HEK293 (cell line): Measurements from ENCODE around the gene MMP28.
A peak's percentile ranks its signal among the peaks of the same experiment; 100 is the strongest.

Source experiments
- GFI1B ChIP-seq: fragments of 450-650 bp; formaldehyde crosslinking; IDR thresholded peaks from 2 replicates; pipeline ENCODE4 v1.5.1; 2016; ENCODE audit warnings: missing biosample characterization, missing genetic modification characterization
- GLIS1 ChIP-seq: fragments of 450-650 bp; formaldehyde crosslinking; IDR thresholded peaks from 2 replicates; pipeline ENCODE4 v1.5.1; 2016; ENCODE audit warnings: missing biosample characterization, missing genetic modification characterization
- HIC1 ChIP-seq: fragments of 450-650 bp; formaldehyde crosslinking; IDR thresholded peaks from 2 replicates; pipeline ENCODE4 v1.5.1; 2016; ENCODE audit warnings: missing biosample characterization, missing genetic modification characterization
- KLF1 ChIP-seq: fragments of 450-650 bp; formaldehyde crosslinking; IDR thresholded peaks from 2 replicates; pipeline ENCODE4 v1.5.1; 2016; ENCODE audit warnings: missing biosample characterization, missing genetic modification characterization
- PRDM1 ChIP-seq: fragments of 450-650 bp; formaldehyde crosslinking; IDR thresholded peaks from 2 replicates; pipeline ENCODE4; 2016; ENCODE audit warnings: missing biosample characterization, missing genetic modification characterization
- PRDM10 ChIP-seq: fragments of 450-650 bp; formaldehyde crosslinking; IDR thresholded peaks from 2 replicates; pipeline ENCODE4 v1.5.1; 2016; ENCODE audit warnings: missing biosample characterization, missing genetic modification characterization
- REPIN1 ChIP-seq: fragments of 450-650 bp; formaldehyde crosslinking; IDR thresholded peaks from 2 replicates; pipeline ENCODE4 v1.5.1; 2017; ENCODE audit warnings: missing biosample characterization, missing genetic modification characterization, low read depth
- SETDB1 ChIP-seq: IDR thresholded peaks from one replicate; pipeline ENCODE4 v1.6.1; 2017; ENCODE audit warnings: mild to moderate bottlenecking, low read length, moderate library complexity, mixed read lengths; ENCODE audit not compliant: insufficient read length
- YY1 ChIP-seq: fragments of 450-650 bp; formaldehyde crosslinking; IDR thresholded peaks from 2 replicates; pipeline ENCODE4 v1.5.1; 2018; ENCODE audit warnings: missing biosample characterization, missing genetic modification characterization
- ZBTB49 ChIP-seq: fragments of 450-650 bp; formaldehyde crosslinking; IDR thresholded peaks from 2 replicates; pipeline ENCODE4 v1.5.1; 2016; ENCODE audit warnings: missing biosample characterization, missing genetic modification characterization, low read depth
- ZBTB6 ChIP-seq: fragments of 450-650 bp; formaldehyde crosslinking; IDR thresholded peaks from 2 replicates; pipeline ENCODE4 v1.5.1; 2017; ENCODE audit warnings: missing biosample characterization, missing genetic modification characterization
- ZFHX2 ChIP-seq: fragments of 450-650 bp; formaldehyde crosslinking; conservative IDR thresholded peaks from 2 replicates; pipeline ENCODE4 v1.5.1; 2016; ENCODE audit warnings: missing biosample characterization, missing genetic modification characterization
- ZFP37 ChIP-seq: fragments of 450-650 bp; formaldehyde crosslinking; IDR thresholded peaks from 2 replicates; pipeline ENCODE4 v1.5.1; 2016; ENCODE audit warnings: missing biosample characterization, missing genetic modification characterization
- ZIC2 ChIP-seq: fragments of 450-650 bp; formaldehyde crosslinking; IDR thresholded peaks from 2 replicates; pipeline ENCODE4 v1.5.1; 2016; ENCODE audit warnings: missing biosample characterization, missing genetic modification characterization
- ZNF146 ChIP-seq: fragments of 450-650 bp; formaldehyde crosslinking; IDR thresholded peaks from 2 replicates; pipeline ENCODE4 v1.5.1; 2016; ENCODE audit warnings: missing biosample characterization, missing genetic modification characterization
- ZNF155 ChIP-seq: fragments of 450-650 bp; formaldehyde crosslinking; IDR thresholded peaks from 2 replicates; pipeline ENCODE4 v1.5.1; 2016; ENCODE audit warnings: missing biosample characterization, missing genetic modification characterization
- ZNF157 ChIP-seq: fragments of 450-650 bp; formaldehyde crosslinking; IDR thresholded peaks from 2 replicates; pipeline ENCODE4 v1.5.1; 2016; ENCODE audit warnings: missing biosample characterization, missing genetic modification characterization
- ZNF341 ChIP-seq: fragments of 450-650 bp; formaldehyde crosslinking; IDR thresholded peaks from 2 replicates; pipeline ENCODE4; 2016; ENCODE audit warnings: low read depth, missing biosample characterization, missing genetic modification characterization
- ZNF398 ChIP-seq: fragments of 450-650 bp; formaldehyde crosslinking; IDR thresholded peaks from 2 replicates; pipeline ENCODE4 v1.5.1; 2017; ENCODE audit warnings: missing biosample characterization, missing genetic modification characterization
- ZNF449 ChIP-seq: fragments of 450-650 bp; formaldehyde crosslinking; IDR thresholded peaks from 2 replicates; pipeline ENCODE4 v1.5.1; 2017; ENCODE audit warnings: missing biosample characterization, mild to moderate bottlenecking, missing genetic modification characterization, moderate library complexity
- ZNF473 ChIP-seq: fragments of 450-650 bp; formaldehyde crosslinking; IDR thresholded peaks from 2 replicates; pipeline ENCODE4 v1.5.1; 2017; ENCODE audit warnings: missing biosample characterization, missing genetic modification characterization
- ZNF580 ChIP-seq: fragments of 450-650 bp; formaldehyde crosslinking; IDR thresholded peaks from 2 replicates; pipeline ENCODE4 v1.5.1; 2016; ENCODE audit warnings: missing biosample characterization, missing genetic modification characterization
- ZNF600 ChIP-seq: fragments of 450-650 bp; formaldehyde crosslinking; IDR thresholded peaks from 2 replicates; pipeline ENCODE4 v1.5.1; 2016; ENCODE audit warnings: missing biosample characterization, missing genetic modification characterization
- ZNF621 ChIP-seq: fragments of 450-650 bp; formaldehyde crosslinking; IDR thresholded peaks from 2 replicates; pipeline ENCODE4 v1.5.1; 2017; ENCODE audit warnings: missing biosample characterization, missing genetic modification characterization
- ZNF658 ChIP-seq: fragments of 450-650 bp; formaldehyde crosslinking; IDR thresholded peaks from 2 replicates; pipeline ENCODE4; 2016; ENCODE audit warnings: missing biosample characterization, missing genetic modification characterization
- ZSCAN30 ChIP-seq: fragments of 450-650 bp; IDR thresholded peaks from 2 replicates; pipeline ENCODE4 v1.5.1; 2018; ENCODE audit warnings: missing biosample characterization, mild to moderate bottlenecking, missing genetic modification characterization, moderate library complexity

Gene MMP28

GRCh38 chr17:35808962-35809854 lies 13.8 kb upstream of the MMP28 start, which contains the start of gene TAF15 (continued):
- TF ChIP-seq ZSCAN30 (peak; percentile 74), ZNF155 (tag by site-specific recombination) (no peak), REPIN1 (peak; percentile 26; the same call in 1 of the 2 replicates), ZBTB6 (tag by site-specific recombination) (no peak), YY1 (peak; percentile 96), ZNF600 (peak; percentile 100), ZBTB49 (tag by site-specific recombination) (no peak), PRDM10 (tag by site-specific recombination) (peak; percentile 100), GLIS1 (tag by site-specific recombination) (peak; percentile 20; the same call in 1 of the 2 replicates), KLF1 (tag by site-specific recombination) (peak; percentile 48), ZNF580 (0 out of 2 replicates have a peak, but pooled peaks have one; percentile 37), ZNF473 (tag by site-specific recombination) (no peak), ZNF157 (tag by site-specific recombination) (no peak), ZNF146 (tag by site-specific recombination) (no peak), PRDM1 (tag by site-specific recombination) (peak; percentile 92), ZIC2 (tag by site-specific recombination) (0 out of 2 replicates have a peak, but pooled peaks have one; percentile 3), ZNF341 (tag by site-specific recombination) (peak; percentile 100), ZNF658 (no peak), ZFHX2 (tag by site-specific recombination) (peak; percentile 21; the same call in 1 of the 2 replicates), HIC1 (no peak), ZNF398 (peak; percentile 33; the same call in 1 of the 2 replicates), ZFP37 (tag by site-specific recombination) (peak; percentile 90), SETDB1 (no peak), ZNF621 (no peak), GFI1B (tag by site-specific recombination) (peak; percentile 59; the same call in 1 of the 2 replicates), ZNF449 (tag by site-specific recombination) (no peak)
